ENCODE measurements around the gene LNX1.

DNA sequence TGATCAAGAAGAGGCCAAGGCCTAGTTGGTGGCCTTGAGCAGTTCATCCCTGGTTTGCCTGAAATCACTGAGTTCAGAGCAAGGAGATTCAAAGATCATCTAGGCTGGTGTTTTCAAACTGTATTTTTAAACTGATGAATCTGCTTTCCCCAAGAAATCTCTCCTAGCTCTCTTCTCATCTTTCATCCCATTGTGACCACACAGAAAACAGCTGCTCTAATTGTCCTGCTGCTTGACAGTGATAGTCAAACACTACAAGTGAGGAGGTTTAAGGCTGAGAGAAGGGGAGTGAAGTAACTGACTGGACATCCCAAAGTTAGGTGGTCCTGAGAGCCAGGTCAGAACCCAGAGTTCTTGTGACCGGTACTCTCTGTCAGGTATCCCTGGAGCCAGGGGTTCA lies 91.5 kb downstream of the LNX1 start:
- TF ChIP-seq, protein P1, sequence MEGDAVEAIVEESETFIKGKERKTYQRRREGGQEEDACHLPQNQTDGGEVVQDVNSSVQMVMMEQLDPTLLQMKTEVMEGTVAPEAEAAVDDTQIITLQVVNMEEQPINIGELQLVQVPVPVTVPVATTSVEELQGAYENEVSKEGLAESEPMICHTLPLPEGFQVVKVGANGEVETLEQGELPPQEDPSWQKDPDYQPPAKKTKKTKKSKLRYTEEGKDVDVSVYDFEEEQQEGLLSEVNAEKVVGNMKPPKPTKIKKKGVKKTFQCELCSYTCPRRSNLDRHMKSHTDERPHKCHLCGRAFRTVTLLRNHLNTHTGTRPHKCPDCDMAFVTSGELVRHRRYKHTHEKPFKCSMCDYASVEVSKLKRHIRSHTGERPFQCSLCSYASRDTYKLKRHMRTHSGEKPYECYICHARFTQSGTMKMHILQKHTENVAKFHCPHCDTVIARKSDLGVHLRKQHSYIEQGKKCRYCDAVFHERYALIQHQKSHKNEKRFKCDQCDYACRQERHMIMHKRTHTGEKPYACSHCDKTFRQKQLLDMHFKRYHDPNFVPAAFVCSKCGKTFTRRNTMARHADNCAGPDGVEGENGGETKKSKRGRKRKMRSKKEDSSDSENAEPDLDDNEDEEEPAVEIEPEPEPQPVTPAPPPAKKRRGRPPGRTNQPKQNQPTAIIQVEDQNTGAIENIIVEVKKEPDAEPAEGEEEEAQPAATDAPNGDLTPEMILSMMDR (conservative IDR thresholded peaks at IDR 0.05; ENCODE audit: low read length): no peak
- TF ChIP-seq EZH2phosphoT487 (IDR thresholded peaks at IDR 0.05; ENCODE audit: borderline replicate concordance, low read depth, low read length): no peak

Measured in OCI-LY7 (cell line).